CMK (cell line): ENCODE results near the gene CERS3.
"Not testable (repeated sequence)": the region's sequence is repeated elsewhere in the genome, so short reads cannot be mapped to it uniquely, and the experiment has no call there.

Experiments used
- DNase-seq: peaks from one replicate; pipeline ENCODE4 v3.0.0-alpha.2; 2010; ENCODE audit warnings: low read depth

The CERS3 gene

GRCh38 chr15:100464888-100465287 lies 63.9 kb downstream of the CERS3 start:
- DNase-seq: no peak

DNA sequence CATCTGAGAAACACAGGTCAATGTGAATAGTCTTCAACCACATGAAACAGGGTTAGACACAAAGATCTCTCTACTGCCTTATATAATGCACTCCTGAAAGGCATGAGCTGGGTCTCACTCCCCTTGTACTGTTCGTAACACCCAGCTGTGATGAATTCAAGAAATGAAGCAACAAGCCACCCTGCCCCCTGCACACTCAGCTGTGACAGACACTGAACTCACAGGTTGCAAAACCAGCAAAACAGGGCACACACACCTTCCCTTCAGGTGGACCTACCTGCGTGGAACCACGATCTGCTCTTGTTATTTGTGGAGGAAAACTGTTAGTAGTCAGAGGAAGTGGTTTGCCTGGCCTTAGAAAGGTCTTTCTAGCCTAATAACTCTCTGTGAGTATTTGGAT lies 64.5 kb downstream of the CERS3 start:
- no peak for DNase-seq

- no peak for DNase-seq
Observed at GRCh38 chr15:100463515-100463914, 65.2 kb downstream of the CERS3 start.

- no peak for DNase-seq
Observed at GRCh38 chr15:100461049-100461448, 67.7 kb downstream of the CERS3 start.

- no peak for DNase-seq
Observed at GRCh38 chr15:100457201-100457600, 71.5 kb downstream of the CERS3 start.

DNA sequence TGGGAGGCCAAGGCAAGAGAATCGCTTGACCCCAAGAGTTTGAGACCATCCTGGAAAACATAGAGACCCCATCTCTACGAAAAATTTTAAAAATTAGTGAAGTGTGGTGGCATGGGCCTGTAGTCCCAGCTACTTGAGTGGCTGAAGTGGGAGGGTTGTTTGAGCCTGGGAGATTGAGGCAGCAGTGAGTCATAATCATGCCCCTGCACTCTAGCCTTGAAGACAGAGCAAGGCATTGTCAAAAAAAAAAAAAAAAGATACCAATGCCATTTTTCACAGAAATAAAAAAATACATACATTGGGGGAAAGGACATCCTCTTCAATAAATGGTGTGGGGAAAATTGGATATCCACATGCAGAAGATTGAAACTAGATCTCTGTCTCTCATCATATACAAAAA lies 74.6 kb downstream of the CERS3 start:
- DNase-seq: no peak

- DNase-seq: no peak
Observed at GRCh38 chr15:100448481-100448880, 80.3 kb downstream of the CERS3 start.

- DNase-seq: not testable (repeated sequence)
Observed at GRCh38 chr15:100441063-100441462, 87.7 kb downstream of the CERS3 start.

GRCh38 chr15:100439514-100439913 lies 89.2 kb downstream of the CERS3 start:
- DNase-seq: no peak

DNA sequence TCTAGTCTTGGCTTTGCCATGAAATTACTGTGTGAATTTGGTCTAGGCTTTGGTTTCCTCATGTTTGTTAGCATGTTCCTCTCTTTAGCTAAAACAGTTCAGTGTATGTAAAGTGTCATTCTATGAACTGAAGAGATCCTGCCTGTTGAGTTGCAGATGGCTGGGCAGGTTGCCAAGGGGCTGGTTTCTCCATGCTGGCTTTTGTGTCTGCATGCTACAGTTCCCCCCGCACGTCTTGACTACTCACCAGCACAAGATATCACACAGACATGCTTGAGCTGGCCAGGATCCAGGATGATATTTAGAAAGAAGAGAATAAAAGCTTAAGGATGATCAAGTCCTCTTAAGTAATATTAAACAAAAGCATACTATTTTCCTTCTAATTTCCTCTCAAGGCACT lies 90.2 kb downstream of the CERS3 start:
- DNase-seq: no peak

DNA sequence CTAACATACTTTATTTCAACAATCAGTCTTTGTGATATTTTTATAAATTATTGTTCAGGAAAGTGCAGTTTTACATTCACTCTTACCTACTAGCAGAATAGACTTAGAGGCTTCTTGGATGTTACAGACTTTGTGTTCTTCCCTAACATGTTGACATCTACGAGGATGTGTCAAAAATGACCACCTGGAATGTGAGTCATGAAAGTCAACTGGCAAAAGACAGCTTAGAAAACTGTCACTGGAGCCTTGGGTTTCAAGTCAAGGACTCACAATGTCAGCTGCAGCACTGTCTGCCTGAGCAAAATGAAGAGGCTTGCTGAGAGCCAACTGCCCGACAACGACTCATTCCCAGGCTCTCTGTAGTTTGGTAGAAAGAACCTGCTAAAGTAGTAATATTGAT lies 91.5 kb downstream of the CERS3 start:
- DNase-seq: no peak

DNA sequence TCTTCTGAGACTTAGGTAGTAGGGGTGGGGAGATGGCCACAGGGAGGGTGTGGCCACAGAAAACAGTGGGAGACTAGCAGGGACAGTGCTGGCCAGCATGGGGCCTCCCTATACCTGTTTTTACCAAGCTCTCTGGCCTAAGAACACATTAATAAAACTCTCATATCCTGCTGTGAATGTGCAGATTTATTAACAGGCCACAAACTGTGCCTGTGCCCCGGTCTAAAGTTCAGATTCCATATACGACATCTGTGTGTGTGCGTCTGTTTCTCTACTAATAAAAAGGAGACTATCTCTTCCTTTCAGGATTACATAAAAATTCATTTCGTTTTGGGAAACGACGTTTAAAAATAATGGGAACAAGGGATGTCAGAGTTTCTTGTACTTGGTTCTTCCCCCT lies 94.2 kb downstream of the CERS3 start:
- no peak for DNase-seq

DNA sequence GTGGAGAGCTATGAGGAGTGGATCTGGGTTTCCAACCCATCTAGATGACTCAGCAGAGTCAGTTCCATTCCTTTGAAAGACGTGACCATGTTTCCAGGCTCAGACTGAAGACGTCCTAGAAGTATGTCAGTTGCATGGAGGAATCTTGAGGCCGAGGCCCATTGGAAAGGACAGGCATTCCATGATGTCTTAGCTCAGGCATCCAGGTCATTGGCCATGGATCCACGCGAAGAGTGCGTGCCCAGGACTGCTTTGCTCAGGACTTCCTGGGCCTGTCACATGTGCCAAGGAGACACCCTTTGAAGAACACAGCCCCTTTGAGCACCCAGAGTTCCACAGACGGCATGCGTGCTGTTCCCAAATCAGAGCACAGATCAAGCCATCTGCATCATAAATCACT lies 94.7 kb downstream of the CERS3 start:
- no peak for DNase-seq

DNA sequence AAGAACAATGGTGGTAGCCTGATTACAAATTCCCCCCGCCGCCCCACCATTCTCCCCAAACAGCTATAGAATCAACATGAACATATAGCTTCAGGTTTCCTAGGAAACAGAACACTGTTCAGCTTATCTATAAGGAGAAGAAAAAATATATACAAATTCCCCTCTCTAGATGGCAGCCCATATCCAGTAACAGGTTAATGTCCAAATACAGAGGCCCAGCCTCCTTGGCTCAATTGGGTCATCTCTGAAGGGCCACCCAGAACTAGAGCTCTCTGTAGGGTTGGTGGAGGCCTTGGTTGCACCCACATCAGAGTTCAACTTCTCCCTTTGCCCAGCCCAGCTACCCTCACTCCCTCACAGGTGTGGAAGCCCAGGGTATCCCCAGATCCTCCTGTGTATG lies 95.4 kb downstream of the CERS3 start:
- DNase-seq: no peak

GRCh38 chr15:100430411-100430810 lies 98.3 kb downstream of the CERS3 start:
- DNase-seq: no peak

GRCh38 chr15:100429116-100429728 lies 99.5 kb downstream of the CERS3 start:
- no peak for DNase-seq

DNA sequence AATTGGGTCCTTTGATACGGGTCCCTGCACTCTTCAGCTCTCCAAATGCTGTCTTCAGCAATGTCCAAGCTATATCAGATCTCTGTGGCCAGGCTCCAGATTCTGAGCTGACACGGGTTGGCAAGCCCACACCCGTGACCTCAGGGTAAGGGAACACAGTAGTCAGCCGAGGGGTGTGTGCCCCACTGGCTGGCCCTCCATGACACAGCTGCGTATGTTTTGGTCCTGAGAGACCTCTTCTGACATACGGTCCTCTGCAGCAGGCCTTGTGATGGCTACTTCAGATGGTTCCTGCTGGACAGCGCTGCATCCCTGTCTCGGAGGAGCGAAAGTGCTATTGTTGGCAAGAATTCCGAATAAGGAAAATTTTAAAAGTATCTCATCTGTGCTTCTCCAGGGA lies 101.8 kb downstream of the CERS3 start:
- DNase-seq: no peak

DNA sequence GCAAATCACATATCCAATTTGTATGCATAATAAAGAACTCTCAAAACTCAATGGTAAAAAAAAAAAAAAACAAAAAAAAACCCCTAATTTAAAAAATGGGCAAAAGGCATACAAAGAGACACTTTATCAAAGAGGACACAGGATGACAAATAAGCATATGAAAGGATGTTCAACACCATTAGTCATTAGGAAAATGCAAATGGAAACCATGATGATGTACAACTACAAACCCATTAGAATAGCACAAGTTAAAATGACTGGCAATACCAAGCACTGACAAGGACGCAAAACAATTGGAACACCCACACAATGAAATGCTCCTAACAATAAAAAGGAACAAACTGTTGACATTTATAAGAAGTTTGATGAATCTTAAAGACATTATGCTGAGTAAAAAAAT lies 123.6 kb downstream of the CERS3 start:
- DNase-seq: no peak

DNA sequence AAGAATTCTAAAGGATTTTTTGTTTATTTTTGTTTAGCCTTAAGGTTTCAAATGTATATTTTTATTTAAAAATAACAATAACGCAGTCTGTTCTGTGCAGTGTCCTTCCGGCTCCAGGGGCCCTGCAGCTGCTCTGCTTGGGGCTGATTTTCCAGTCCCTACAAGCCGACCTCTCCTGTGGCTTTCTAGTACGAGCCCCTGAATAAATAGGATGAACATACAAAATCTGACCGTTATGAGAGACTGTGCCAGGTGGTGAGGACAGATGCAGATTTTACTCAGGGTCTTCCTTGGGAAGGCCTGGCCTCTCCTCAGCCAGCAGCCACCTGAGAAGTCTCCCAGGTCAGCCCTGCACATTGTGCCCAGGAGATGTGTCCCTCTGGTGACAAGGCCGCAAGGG lies 127.8 kb downstream of the CERS3 start:
- no peak for DNase-seq

DNA sequence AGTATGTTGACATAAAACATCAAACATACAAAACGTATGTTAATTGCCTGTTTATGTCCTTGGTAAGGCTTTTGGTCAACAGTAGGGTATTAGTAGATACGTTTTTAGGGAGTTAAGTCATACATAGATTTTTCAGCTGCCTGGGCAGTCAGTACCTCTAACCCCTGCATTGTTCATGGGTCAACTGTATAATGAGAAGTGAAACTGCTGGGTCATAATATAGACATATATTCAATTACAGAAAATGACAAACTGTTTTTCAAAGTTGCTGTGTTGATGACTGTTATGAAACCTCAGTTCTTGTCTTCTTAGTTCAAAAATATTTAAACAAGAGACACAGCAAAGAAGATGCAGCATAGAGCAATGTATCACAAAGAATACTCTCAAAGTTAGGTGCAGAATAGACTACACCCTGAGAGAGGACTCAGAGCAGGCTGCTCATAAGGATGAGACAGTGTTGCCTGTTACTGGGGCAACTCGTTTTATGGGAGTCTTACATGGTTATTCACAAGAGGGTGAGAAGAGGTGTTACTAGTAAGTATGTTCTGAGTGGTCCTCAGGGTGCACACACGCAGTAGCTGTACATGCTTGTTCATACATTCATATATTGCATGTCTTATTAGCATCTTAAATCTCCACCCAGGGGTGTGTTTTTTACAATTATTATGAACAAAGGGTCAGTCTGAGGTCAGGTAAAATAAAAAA lies 133.9 kb downstream of the CERS3 start:
- DNase-seq: no peak

GRCh38 chr15:100393008-100393407 lies 135.7 kb downstream of the CERS3 start:
- no peak for DNase-seq

- no peak for DNase-seq
Observed at GRCh38 chr15:100385300-100386050, 143.3 kb downstream of the CERS3 start.

GRCh38 chr15:100384108-100384410 lies 144.7 kb downstream of the CERS3 start:
- DNase-seq: no peak
